WERI-Rb-1 (cell line): ENCODE data around the gene MALAT1.
"Not testable (repeated sequence)": the region's sequence is repeated elsewhere in the genome, so short reads cannot be mapped to it uniquely, and the experiment has no call there.

Experiments used
- DNase-seq: peaks from one replicate; pipeline ENCODE4 v3.0.0-alpha.2; 2020
- H3K27ac ChIP-seq: fragments of 250-450 bp; sonication (Bioruptor Pico); 2 replicates; pipeline ENCODE4 v1.5.1; 2020; ENCODE audit warnings: mild to moderate bottlenecking, moderate library complexity
- H3K27me3 ChIP-seq: fragments of 250-450 bp; sonication (Bioruptor Pico); 2 replicates; pipeline ENCODE4 v1.5.1; 2021; ENCODE audit warnings: mild to moderate bottlenecking, low read depth, moderate library complexity; ENCODE audit not compliant: insufficient read depth, severe bottlenecking
- H3K36me3 ChIP-seq: fragments of 250-450 bp; sonication (Bioruptor Pico); 2 replicates; pipeline ENCODE4 v1.5.1; 2020; ENCODE audit warnings: mild to moderate bottlenecking, moderate library complexity
- H3K4me3 ChIP-seq: 2 replicates; pipeline ENCODE4 v1.5.1; 2011; ENCODE audit warnings: low read depth, mild to moderate bottlenecking, control low read depth, low read length
- H3K9me3 ChIP-seq: fragments of 250-450 bp; sonication (Bioruptor Pico); 2 replicates; pipeline ENCODE4 v1.5.1; 2021; ENCODE audit warnings: mild to moderate bottlenecking, moderate library complexity; ENCODE audit not compliant: severe bottlenecking
- CTCF ChIP-seq: IDR thresholded peaks from 2 replicates; pipeline ENCODE4 v1.5.1; 2011; ENCODE audit warnings: low read depth, mild to moderate bottlenecking, control low read depth, inconsistent platforms, low read length

The MALAT1 gene

GRCh38 chr11:65503949-65504673 lies 5.3 kb downstream of the MALAT1 start:
- no peaks in the 10 kb centered on the region for H3K27me3 ChIP-seq
- DNase-seq, result no peak
- H3K4me3 ChIP-seq, result peak overlapping the region; percentile 89
- TF ChIP-seq CTCF, result no peak
- H3K27ac ChIP-seq, result peak overlapping the region; percentile 38; the same call in 1 of the 2 replicates
- H3K36me3 ChIP-seq, result peaks cover 80% of the 10 kb centered on the region
- no peaks in the 10 kb centered on the region for H3K9me3 ChIP-seq

DNA sequence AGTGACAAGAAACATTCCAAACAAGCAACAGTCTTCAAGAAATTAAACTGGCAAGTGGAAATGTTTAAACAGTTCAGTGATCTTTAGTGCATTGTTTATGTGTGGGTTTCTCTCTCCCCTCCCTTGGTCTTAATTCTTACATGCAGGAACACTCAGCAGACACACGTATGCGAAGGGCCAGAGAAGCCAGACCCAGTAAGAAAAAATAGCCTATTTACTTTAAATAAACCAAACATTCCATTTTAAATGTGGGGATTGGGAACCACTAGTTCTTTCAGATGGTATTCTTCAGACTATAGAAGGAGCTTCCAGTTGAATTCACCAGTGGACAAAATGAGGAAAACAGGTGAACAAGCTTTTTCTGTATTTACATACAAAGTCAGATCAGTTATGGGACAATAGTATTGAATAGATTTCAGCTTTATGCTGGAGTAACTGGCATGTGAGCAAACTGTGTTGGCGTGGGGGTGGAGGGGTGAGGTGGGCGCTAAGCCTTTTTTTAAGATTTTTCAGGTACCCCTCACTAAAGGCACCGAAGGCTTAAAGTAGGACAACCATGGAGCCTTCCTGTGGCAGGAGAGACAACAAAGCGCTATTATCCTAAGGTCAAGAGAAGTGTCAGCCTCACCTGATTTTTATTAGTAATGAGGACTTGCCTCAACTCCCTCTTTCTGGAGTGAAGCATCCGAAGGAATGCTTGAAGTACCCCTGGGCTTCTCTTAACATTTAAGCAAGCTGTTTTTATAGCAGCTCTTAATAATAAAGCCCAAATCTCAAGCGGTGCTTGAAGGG lies 6.0 kb downstream of the MALAT1 start:
- Histone ChIP-seq H3K4me3 (peak overlapping the region; percentile 89), H3K9me3 (no peaks in the 10 kb centered on the region), H3K36me3 (peaks cover 72% of the 10 kb centered on the region), H3K27ac (peak overlapping the region; percentile 38), H3K27me3 (no peaks in the 10 kb centered on the region)
- DNase-seq, result no peak
- no peak for TF ChIP-seq CTCF

DNA sequence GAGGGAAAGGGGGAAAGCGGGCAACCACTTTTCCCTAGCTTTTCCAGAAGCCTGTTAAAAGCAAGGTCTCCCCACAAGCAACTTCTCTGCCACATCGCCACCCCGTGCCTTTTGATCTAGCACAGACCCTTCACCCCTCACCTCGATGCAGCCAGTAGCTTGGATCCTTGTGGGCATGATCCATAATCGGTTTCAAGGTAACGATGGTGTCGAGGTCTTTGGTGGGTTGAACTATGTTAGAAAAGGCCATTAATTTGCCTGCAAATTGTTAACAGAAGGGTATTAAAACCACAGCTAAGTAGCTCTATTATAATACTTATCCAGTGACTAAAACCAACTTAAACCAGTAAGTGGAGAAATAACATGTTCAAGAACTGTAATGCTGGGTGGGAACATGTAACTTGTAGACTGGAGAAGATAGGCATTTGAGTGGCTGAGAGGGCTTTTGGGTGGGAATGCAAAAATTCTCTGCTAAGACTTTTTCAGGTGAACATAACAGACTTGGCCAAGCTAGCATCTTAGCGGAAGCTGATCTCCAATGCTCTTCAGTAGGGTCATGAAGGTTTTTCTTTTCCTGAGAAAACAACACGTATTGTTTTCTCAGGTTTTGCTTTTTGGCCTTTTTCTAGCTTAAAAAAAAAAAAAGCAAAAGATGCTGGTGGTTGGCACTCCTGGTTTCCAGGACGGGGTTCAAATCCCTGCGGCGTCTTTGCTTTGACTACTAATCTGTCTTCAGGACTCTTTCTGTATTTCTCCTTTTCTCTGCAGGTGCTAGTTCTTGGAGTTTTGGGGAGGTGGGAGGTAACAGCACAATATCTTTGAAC lies 6.8 kb downstream of the MALAT1 start:
- Histone ChIP-seq H3K27me3 (no peaks in the 10 kb centered on the region), H3K4me3 (peak overlapping the region; percentile 89), H3K36me3 (peaks cover 64% of the 10 kb centered on the region), H3K9me3 (no peaks in the 10 kb centered on the region), H3K27ac (peak overlapping the region; percentile 38)
- DNase-seq, result peak; percentile 26
- TF ChIP-seq CTCF, result no peak

GRCh38 chr11:65506290-65506771 lies 7.5 kb downstream of the MALAT1 start:
- no peaks in the 10 kb centered on the region for H3K9me3 ChIP-seq
- peak overlapping the region; percentile 54 for H3K27ac ChIP-seq
- DNase-seq, result no peak
- peaks cover 58% of the 10 kb centered on the region for H3K36me3 ChIP-seq
- TF ChIP-seq CTCF, result no peak
- H3K4me3 ChIP-seq, result peak overlapping the region; percentile 89
- H3K27me3 ChIP-seq, result no peaks in the 10 kb centered on the region

DNA sequence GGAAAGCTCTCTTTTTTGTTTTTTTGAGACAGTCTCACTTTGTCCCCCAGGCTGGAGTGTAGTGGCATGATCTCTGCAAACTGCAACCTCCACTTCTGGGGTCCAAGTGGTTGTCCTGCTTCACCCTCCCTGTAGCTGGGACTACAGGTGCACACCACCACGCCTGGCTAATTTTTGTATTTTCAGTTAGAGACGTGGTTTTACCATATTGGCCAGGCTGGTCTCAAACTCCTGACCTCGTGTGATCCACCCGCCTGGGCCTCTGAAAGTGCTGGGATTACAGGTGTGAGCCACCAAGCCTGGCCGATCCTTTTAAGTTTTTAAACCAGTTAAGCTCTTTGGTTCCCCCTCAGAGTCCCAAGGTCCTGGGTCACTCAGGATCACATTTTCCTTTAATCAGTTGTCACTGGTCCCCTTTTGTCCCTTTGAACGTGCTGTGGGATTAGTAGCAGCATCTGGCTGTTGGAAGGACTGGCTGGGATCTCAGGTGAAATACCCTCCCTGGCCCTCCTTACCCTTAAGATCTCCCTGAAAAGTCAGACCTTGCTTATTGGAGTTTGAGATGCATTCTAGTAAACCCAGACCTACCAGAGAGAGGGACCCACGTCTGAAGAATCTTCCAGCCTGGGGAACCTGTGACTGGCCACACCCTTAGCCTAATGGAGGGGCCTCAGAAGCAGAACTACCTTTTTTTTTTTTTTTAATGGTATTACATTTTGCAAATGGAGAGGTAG lies 8.1 kb downstream of the MALAT1 start:
- no peak overlapping the region for H3K4me3 ChIP-seq
- peak overlapping the region; percentile 54 for H3K27ac ChIP-seq
- peak; percentile 86 for DNase-seq
- peaks cover 52% of the 10 kb centered on the region for H3K36me3 ChIP-seq
- TF ChIP-seq CTCF, result no peak
- no peaks in the 10 kb centered on the region for H3K27me3 ChIP-seq
- no peaks in the 10 kb centered on the region for H3K9me3 ChIP-seq

- not testable (repeated sequence) for H3K27ac ChIP-seq, H3K36me3 ChIP-seq, H3K27me3 ChIP-seq, H3K9me3 ChIP-seq, H3K4me3 ChIP-seq, DNase-seq
These were observed 13.5 kb downstream of the MALAT1 start for GRCh38 chr11:65512311-65512710.
